GM12878 (cell line): ENCODE data around the gene RPRD1B. TPM values are rescaled to one million over a fixed set of nuclear protein-coding genes. Genes with fewer than 3 reads are reported as not detected.

Source experiments
- ATAC-seq: fragments of 200-7000 bp; cut with Tn5 transposase; 3 replicates; pipeline ENCODE4 v1.9.1; 2020; ENCODE audit warnings: mild to moderate bottlenecking, moderate library complexity
- BruUV-seq: library from RNA; stranded (reverse); fragments of 400-500 nt; replicated peaks from 2 replicates; lab custom pipeline; 2021; lab: Mats Ljungman, UMichigan
- CTCF ChIA-PET: fragments of 300-600 bp; sonication (Branson Sonifier 250); formaldehyde crosslinking; extraction: SDS; loops from one replicate; lab custom pipeline; 2021; ENCODE audit warnings: inconsistent platforms; lab: Yijun Ruan, JAX
- POLR2A ChIA-PET: fragments of 350-600 bp; formaldehyde crosslinking; extraction: SDS; loops from one replicate; lab custom pipeline; 2021; ENCODE audit warnings: inconsistent platforms; lab: Charles Lee
- RAD21 ChIA-PET: fragments of 300-600 bp; sonication (Branson Sonifier 250); formaldehyde crosslinking; loops from one replicate; lab custom pipeline; 2023; ENCODE audit warnings: antibody characterized with exemption; ENCODE audit not compliant: unreplicated experiment; lab: Charles Lee
- SMC1A ChIA-PET: fragments of 300-600 bp; sonication (Branson Sonifier 250); formaldehyde crosslinking; loops from one replicate; lab custom pipeline; 2023; ENCODE audit not compliant: unreplicated experiment, uncharacterized antibody; lab: Charles Lee
- DNase-seq: peaks from one replicate; pipeline ENCODE4 v3.0.0-alpha.2; 2011; ENCODE audit warnings: low read depth, low spot score
- FAIRE-seq: peaks from 3 replicates; lab custom pipeline; 2011; peaks lifted over from hg19 to GRCh38; lab: Jason Lieb, UNC
- H2AFZ ChIP-seq: 2 replicates; pipeline ENCODE4 v1.6.0; 2011; ENCODE audit warnings: low read depth, low read length, control low read depth; ENCODE audit not compliant: control insufficient read depth
- H3K27ac ChIP-seq: 2 replicates; pipeline ENCODE4 v1.5.1; 2011; ENCODE audit warnings: control low read depth; ENCODE audit not compliant: control insufficient read depth, insufficient read depth
- H3K27me3 ChIP-seq, 2 experiments: replicated peaks in 1 of 2; 2 replicates each; pipeline versions ENCODE4 v1.6.0 to v1.6.1; 2011; ENCODE audit warnings: low read length in 1 of 2; ENCODE audit not compliant: control insufficient read depth in 2 of 2, insufficient read depth in 2 of 2
- H3K36me3 ChIP-seq, 2 experiments: 2 replicates each; pipeline ENCODE4 v1.5.1; 2011; ENCODE audit warnings: low read length in 1 of 2; ENCODE audit not compliant: control insufficient read depth in 2 of 2, insufficient read depth in 2 of 2
- H3K4me1 ChIP-seq: 2 replicates; pipeline ENCODE4 v1.6.1; 2011; ENCODE audit warnings: mild to moderate bottlenecking, low read length, moderate library complexity, mixed read lengths; ENCODE audit not compliant: control insufficient read depth, insufficient read depth
- H3K4me2 ChIP-seq: 2 replicates; pipeline ENCODE4 v1.6.0; 2011; ENCODE audit warnings: control low read depth; ENCODE audit not compliant: control insufficient read depth, insufficient read depth
- H3K4me3 ChIP-seq: fragments of 200-600 bp; sonication (generic); 2 replicates; pipeline ENCODE4 v1.5.1; 2016
- H3K79me2 ChIP-seq: 2 replicates; pipeline ENCODE4 v1.6.0; 2011; ENCODE audit warnings: low read length; ENCODE audit not compliant: control insufficient read depth, insufficient read depth
- H3K9ac ChIP-seq: 2 replicates; pipeline ENCODE4 v1.8.0; 2011; ENCODE audit warnings: low read length, control low read depth, mixed read lengths; ENCODE audit not compliant: control insufficient read depth, insufficient read depth
- H3K9me3 ChIP-seq: replicated peaks from 3 replicates; pipeline ENCODE4 v1.5.1; 2011; ENCODE audit warnings: mild to moderate bottlenecking, low read length; ENCODE audit not compliant: control insufficient read depth, insufficient read depth
- H4K20me1 ChIP-seq: 2 replicates; pipeline ENCODE4 v1.6.0; 2011; ENCODE audit not compliant: control insufficient read depth, insufficient read depth
- CEBPZ ChIP-seq: fragments of 150-350 bp; IDR thresholded peaks from 2 replicates; pipeline ENCODE4 v1.6.1; 2016; ENCODE audit warnings: low read depth, low read length
- CHD2 ChIP-seq: IDR thresholded peaks from 2 replicates; pipeline ENCODE4 v1.6.1; 2011; ENCODE audit warnings: low read depth, low read length, improper control_type of control experiment, borderline replicate concordance
- CUX1 ChIP-seq: IDR thresholded peaks from 2 replicates; pipeline ENCODE4 v1.6.1; 2012; ENCODE audit warnings: improper control_type of control experiment, low read depth, low read length; ENCODE audit not compliant: insufficient replicate concordance
- GABPA ChIP-seq: IDR thresholded peaks from 2 replicates; pipeline ENCODE4 v1.6.1; 2014; ENCODE audit warnings: antibody characterized with exemption, low read depth, mild to moderate bottlenecking, inconsistent platforms
- KAT2A ChIP-seq: conservative IDR thresholded peaks from 2 replicates; pipeline ENCODE4 v1.6.1; 2011; ENCODE audit warnings: low read depth, low read length; ENCODE audit not compliant: control insufficient read depth
- MXI1 ChIP-seq: fragments of 150-350 bp; IDR thresholded peaks from 2 replicates; pipeline ENCODE4 v1.6.1; 2011; ENCODE audit warnings: low read depth, mild to moderate bottlenecking, inconsistent platforms, low read length, improper control_type of control experiment
- PML ChIP-seq: IDR thresholded peaks from 2 replicates; pipeline ENCODE4 v1.6.1; 2012; ENCODE audit warnings: low read length, inconsistent platforms
- RB1 ChIP-seq: fragments of 450-650 bp; formaldehyde crosslinking; IDR thresholded peaks from 2 replicates; pipeline ENCODE4 v1.6.1; 2017; ENCODE audit warnings: mild to moderate bottlenecking, borderline replicate concordance
- RBBP5 ChIP-seq: fragments of 200-600 bp; sonication (generic); conservative IDR thresholded peaks from 2 replicates; pipeline ENCODE4 v1.6.1; 2016
- SMAD5 ChIP-seq: IDR thresholded peaks from 2 replicates; pipeline ENCODE4 v1.6.1; 2016; ENCODE audit warnings: antibody characterized with exemption, low read depth
- ZBED1 ChIP-seq: IDR thresholded peaks from 2 replicates; pipeline ENCODE4 v1.6.1; 2016; ENCODE audit warnings: borderline replicate concordance
- WGBS: methylation state at CpG from one replicate; pipeline ENCODE4 v1.1.6; 2016; ENCODE audit warnings: low lambda C conversion rate; ENCODE audit not compliant: insufficient replicate concordance, insufficient coverage; ENCODE audit errors: missing lambda C conversion rate; 5-methylcytosine and 5-hydroxymethylcytosine counted together
- in situ Hi-C: fragments of 300-500 bp; cut with MboI; formaldehyde crosslinking; loops from 9 replicates; pipeline ENCODE4 v1.14.3; 2018; ENCODE audit warnings: mixed read lengths
- intact Hi-C: fragments of 100-400 bp; cut with micrococcal nuclease; formaldehyde crosslinking; loops from one replicate; pipeline ENCODE4 v1.14.2; 2022; ENCODE audit not compliant: unreplicated experiment
- polyA plus RNA-seq, 11 experiments: library from polyadenylated mRNA; depleted of rRNA in 4 of 11; unstranded in 6 of 11; stranded (reverse) in 5 of 11; fragments of >200 nt; fragmentation: Nextera tagmentation in 4 of 11; fragmentation: Illumina TruSeq in 1 of 11; extraction: Ambion mirVana in 4 of 11; extraction: Trizol in 1 of 11; gene quantifications; 1 replicate in 1 of 11; 2 replicates in 10 of 11; pipeline versions ENCODE4 v1.2.1 to v1.2.3, GENCODE V29; 2011 to 2016; ENCODE audit warnings: inconsistent platforms in 2 of 11, missing spikeins in 2 of 11, low read depth in 1 of 11
- total RNA-seq, 4 experiments: library from RNA; depleted of rRNA in 3 of 4; stranded (reverse); fragments of >200 nt in 3 of 4; fragmentation: Illumina TruSeq in 1 of 4; extraction: Trizol in 1 of 4; gene quantifications; 2 replicates each; pipeline versions ENCODE4 v1.2.1 to v1.2.3, GENCODE V29; 2013 to 2021
- TF ChIP-seq, protein P1 (sequence below): fragments of 450-650 bp; IDR thresholded peaks from 2 replicates; pipeline ENCODE4 v1.6.1; 2017; ENCODE audit warnings: antibody characterized with exemption, mild to moderate bottlenecking, moderate library complexity

Gene RPRD1B
- total and polyA plus RNA-seq, 10 of the 15 experiments (the other 5 are each of a cell fraction or from before 2014, with no cell fraction given): 5.2 to 40.2 (median 30.0) TPM

DNA sequence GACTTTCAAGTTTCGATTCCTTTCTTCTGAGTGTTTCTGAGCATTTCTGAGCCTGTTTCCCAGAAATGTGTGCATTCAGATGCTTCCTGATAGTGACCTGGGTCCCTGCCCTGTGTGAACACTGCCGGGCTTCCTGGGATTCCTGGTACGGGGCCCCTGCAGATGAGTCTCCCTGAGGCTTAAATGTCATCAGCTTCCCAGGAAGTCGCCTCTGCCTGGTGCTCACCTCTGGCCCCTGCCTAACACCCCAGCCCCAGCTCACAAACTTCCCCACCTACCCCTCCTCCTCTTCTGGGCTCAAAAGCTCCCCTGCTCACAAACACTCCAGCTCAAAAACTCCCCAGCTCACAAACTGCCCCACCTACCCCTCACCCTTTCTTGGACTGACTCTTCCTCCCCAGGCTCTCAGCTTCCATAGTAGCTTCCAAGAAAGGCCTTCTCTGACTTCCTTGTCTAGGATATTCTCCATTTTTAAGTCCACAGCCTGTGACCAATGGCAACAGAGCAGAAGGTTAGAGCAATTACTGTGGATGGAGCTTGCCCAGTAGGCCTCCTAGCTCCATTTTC lies 89.6 kb downstream of the RPRD1B start:
- ChIA-PET POLR2A (no interaction called here), CTCF (interaction anchor here (0.7 to 2.2 kb wide), 5 partner anchors 8 to 101 kb away, joined by 3 to 9 read pairs (median 3); partner anchors contain the start of gene TGM2), RAD21 (interaction anchor here (0.9 to 1.4 kb wide), 4 partner anchors 9 to 50 kb away, joined by 3 to 9 read pairs (median 4); no protein-coding TSS in a partner anchor), SMC1A (interaction anchor here (0.7 to 1.4 kb wide), 7 partner anchors 8 to 65 kb away, joined by 3 to 6 read pairs (median 3); no protein-coding TSS in a partner anchor)
- Histone ChIP-seq H3K4me3 (no peak overlapping the region), H4K20me1 (no peaks in the 10 kb centered on the region), H3K4me2 (peak overlapping the region; percentile 25; the same call in 1 of the 2 replicates), H3K27ac (no peak overlapping the region; the same call in 1 of the 2 replicates), H3K9ac (peak overlapping the region; percentile 22; the same call in 1 of the 2 replicates), H3K36me3 (no peaks in the 10 kb centered on the region), H2AFZ (peak overlapping the region; percentile 77), H3K9me3 (no peaks in the 10 kb centered on the region), H3K79me2 (no peaks in the 10 kb centered on the region), H3K4me1 (peaks cover 9% of the 10 kb centered on the region), H3K27me3 (no peaks in the 10 kb centered on the region)
- in situ Hi-C loops (no loop called here), intact Hi-C loops (no loop called here)
- DNase-seq (no peak), FAIRE-seq (no peak), ATAC-seq (no peak; the same call in 2 of the 3 replicates)
- WGBS: 31% methylated on average over 4 of the region's 4 CpGs
- no TSS peak for BruUV-seq
- TF ChIP-seq RBBP5 (no peak), RB1 (no peak), CEBPZ (no peak), MXI1 (no peak), CHD2 (no peak), PML (no peak), ZBED1 (no peak), SMAD5 (no peak), KAT2A (no peak), GABPA (no peak), CUX1 (no peak)
- TF ChIP-seq, protein P1, sequence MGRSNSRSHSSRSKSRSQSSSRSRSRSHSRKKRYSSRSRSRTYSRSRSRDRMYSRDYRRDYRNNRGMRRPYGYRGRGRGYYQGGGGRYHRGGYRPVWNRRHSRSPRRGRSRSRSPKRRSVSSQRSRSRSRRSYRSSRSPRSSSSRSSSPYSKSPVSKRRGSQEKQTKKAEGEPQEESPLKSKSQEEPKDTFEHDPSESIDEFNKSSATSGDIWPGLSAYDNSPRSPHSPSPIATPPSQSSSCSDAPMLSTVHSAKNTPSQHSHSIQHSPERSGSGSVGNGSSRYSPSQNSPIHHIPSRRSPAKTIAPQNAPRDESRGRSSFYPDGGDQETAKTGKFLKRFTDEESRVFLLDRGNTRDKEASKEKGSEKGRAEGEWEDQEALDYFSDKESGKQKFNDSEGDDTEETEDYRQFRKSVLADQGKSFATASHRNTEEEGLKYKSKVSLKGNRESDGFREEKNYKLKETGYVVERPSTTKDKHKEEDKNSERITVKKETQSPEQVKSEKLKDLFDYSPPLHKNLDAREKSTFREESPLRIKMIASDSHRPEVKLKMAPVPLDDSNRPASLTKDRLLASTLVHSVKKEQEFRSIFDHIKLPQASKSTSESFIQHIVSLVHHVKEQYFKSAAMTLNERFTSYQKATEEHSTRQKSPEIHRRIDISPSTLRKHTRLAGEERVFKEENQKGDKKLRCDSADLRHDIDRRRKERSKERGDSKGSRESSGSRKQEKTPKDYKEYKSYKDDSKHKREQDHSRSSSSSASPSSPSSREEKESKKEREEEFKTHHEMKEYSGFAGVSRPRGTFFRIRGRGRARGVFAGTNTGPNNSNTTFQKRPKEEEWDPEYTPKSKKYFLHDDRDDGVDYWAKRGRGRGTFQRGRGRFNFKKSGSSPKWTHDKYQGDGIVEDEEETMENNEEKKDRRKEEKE: no peak
